K562 (cell line): ENCODE results near the gene PRSS23. TPM values are rescaled to one million over a fixed set of nuclear protein-coding genes. Genes with fewer than 3 reads are reported as not detected.

Experiments
- ATAC-seq: fragments of 200-7000 bp; cut with Tn5 transposase; 3 replicates; pipeline ENCODE4 v1.9.1; 2020; ENCODE audit warnings: moderate library complexity
- BruUV-seq: library from RNA; stranded (reverse); fragments of 400-500 nt; replicated peaks from 2 replicates; lab custom pipeline; 2021; lab: Mats Ljungman, UMichigan
- CTCF ChIA-PET: fragments of 300-600 bp; formaldehyde crosslinking; extraction: SDS; loops from one replicate; lab custom pipeline; 2021; ENCODE audit warnings: low intra/inter-chr PET ratio; lab: Yijun Ruan, JAX
- POLR2A ChIA-PET: fragments of 300-600, 350-650 bp; sonication (Branson Sonifier 250); formaldehyde crosslinking; extraction: SDS; loops from one replicate; lab custom pipeline; 2021; ENCODE audit warnings: antibody characterized with exemption, inconsistent platforms; lab: Yijun Ruan, JAX
- DNase-seq, 4 experiments: peaks; one replicate each; pipeline versions ENCODE4 v3.0.0 to v3.0.0-alpha.2; 2011 to 2018; ENCODE audit warnings: low spot score in 3 of 4, mixed read lengths in 3 of 4; ENCODE audit errors: extremely low read depth in 1 of 4
- FAIRE-seq: peaks from 2 replicates; lab custom pipeline; 2011; peaks lifted over from hg19 to GRCh38; lab: Jason Lieb, UNC
- H2AFZ ChIP-seq: 2 replicates; pipeline ENCODE4 v1.6.0; 2011; ENCODE audit warnings: low read depth, low read length, control low read depth, inconsistent platforms
- H3K27ac ChIP-seq: fragments of 200-600 bp; 3 replicates; pipeline ENCODE4 v1.8.0; 2011; ENCODE audit warnings: low read depth, mild to moderate bottlenecking, control low read depth, inconsistent platforms, low read length, moderate library complexity, mixed read lengths; ENCODE audit errors: extremely low read depth
- H3K27me3 ChIP-seq, 2 experiments: fragments of 300-600 bp in 1 of 2; 2 replicates in 1 of 2; 3 replicates in 1 of 2; pipeline versions ENCODE4 v1.6.0 to v1.8.0; 2011; ENCODE audit warnings: inconsistent platforms in 2 of 2, low read length in 2 of 2, mild to moderate bottlenecking in 1 of 2, mixed read lengths in 1 of 2, moderate library complexity in 1 of 2; ENCODE audit not compliant: control insufficient read depth in 2 of 2, insufficient read depth in 2 of 2
- H3K36me3 ChIP-seq: fragments of 300-600 bp; 3 replicates; pipeline ENCODE4 v1.8.0; 2011; ENCODE audit warnings: mild to moderate bottlenecking, low read length, inconsistent platforms; ENCODE audit not compliant: control insufficient read depth, insufficient read depth
- H3K4me1 ChIP-seq, 2 experiments: fragments of 200-600 bp in 1 of 2; replicated peaks in 1 of 2; 2 replicates in 1 of 2; 3 replicates in 1 of 2; pipeline versions ENCODE4 v1.5.1 to v1.8.0; 2011; ENCODE audit warnings: inconsistent platforms in 2 of 2, low read length in 2 of 2, mild to moderate bottlenecking in 1 of 2, mixed read lengths in 1 of 2, moderate library complexity in 1 of 2; ENCODE audit not compliant: control insufficient read depth in 2 of 2, insufficient read depth in 2 of 2
- H3K4me2 ChIP-seq: 2 replicates; pipeline ENCODE4 v1.6.1; 2011; ENCODE audit warnings: low read length, control low read depth, inconsistent platforms, mixed read lengths; ENCODE audit not compliant: insufficient read depth
- H3K4me3 ChIP-seq: fragments of 200-600 bp; sonication (generic), shearing (Covaris generic); 2 replicates; pipeline ENCODE4 v1.5.1; 2016; ENCODE audit warnings: control low read depth, inconsistent platforms
- H3K79me2 ChIP-seq: fragments of 200-600 bp; 3 replicates; pipeline ENCODE4 v1.8.0; 2011; ENCODE audit warnings: low read length, inconsistent platforms; ENCODE audit not compliant: control insufficient read depth, insufficient read depth
- H3K9ac ChIP-seq, 2 experiments: 2 replicates each; pipeline versions ENCODE4 v1.6.0 to v1.6.1; 2011; ENCODE audit warnings: low read depth in 2 of 2, low read length in 2 of 2, control low read depth in 1 of 2, inconsistent platforms in 1 of 2, mild to moderate bottlenecking in 1 of 2, mixed read lengths in 1 of 2; ENCODE audit not compliant: insufficient read depth in 1 of 2
- H3K9me1 ChIP-seq: one replicate; pipeline ENCODE4 v1.6.0; 2011; ENCODE audit warnings: inconsistent platforms, mild to moderate bottlenecking, low read length, moderate library complexity; ENCODE audit not compliant: control insufficient read depth, insufficient read depth
- H3K9me3 ChIP-seq: replicated peaks from 2 replicates; pipeline ENCODE4 v1.5.1; 2011; ENCODE audit warnings: low read depth, low read length, inconsistent platforms; ENCODE audit not compliant: control insufficient read depth, insufficient read depth
- H4K20me1 ChIP-seq: replicated peaks from 2 replicates; pipeline ENCODE4 v1.6.1; 2011; ENCODE audit warnings: low read length, inconsistent platforms, mixed read lengths; ENCODE audit not compliant: control insufficient read depth, insufficient read depth
- E2F6 ChIP-seq, 2 experiments: IDR thresholded peaks; 2 replicates each; pipeline ENCODE4 v1.6.1; 2011; ENCODE audit warnings: borderline replicate concordance in 1 of 2, control low read depth in 1 of 2, low read depth in 1 of 2, low read length in 1 of 2, mild to moderate bottlenecking in 1 of 2, mixed read lengths in 1 of 2, moderate library complexity in 1 of 2; ENCODE audit not compliant: insufficient read depth in 1 of 2, insufficient read length in 1 of 2, poor library complexity in 1 of 2, severe bottlenecking in 1 of 2; ENCODE audit errors: extremely low read depth in 1 of 2
- KDM5B ChIP-seq: fragments of 200-600 bp; sonication (generic); IDR thresholded peaks from 2 replicates; pipeline ENCODE4 v1.6.1; 2012; ENCODE audit warnings: low read depth, mild to moderate bottlenecking, moderate library complexity, low read length, control low read depth, inconsistent platforms; ENCODE audit not compliant: insufficient replicate concordance
- MEF2A ChIP-seq: IDR thresholded peaks from 2 replicates; pipeline ENCODE4 v1.6.1; 2011; ENCODE audit warnings: low read depth, mild to moderate bottlenecking, low read length, moderate library complexity; ENCODE audit not compliant: control insufficient read depth
- NFYB ChIP-seq: IDR thresholded peaks from 2 replicates; pipeline ENCODE4 v1.6.1; 2011; ENCODE audit warnings: mild to moderate bottlenecking, moderate library complexity; ENCODE audit not compliant: insufficient read length; ENCODE audit errors: extremely low read depth
- SLC30A9 ChIP-seq: fragments of 250-450 bp; sonication (Bioruptor Pico); IDR thresholded peaks from 2 replicates; pipeline ENCODE4 v1.8.0; 2022; ENCODE audit warnings: mild to moderate bottlenecking, moderate library complexity
- TCF7 ChIP-seq: sonication (generic); IDR thresholded peaks from 2 replicates; pipeline ENCODE4 v1.6.1; 2016; ENCODE audit warnings: antibody characterized with exemption, borderline replicate concordance
- U2AF2 ChIP-seq: fragments of 200-400 bp; formaldehyde crosslinking; optimal IDR thresholded peaks from 2 replicates; pipeline ENCODE3; 2017; ENCODE audit warnings: low read depth, mild to moderate bottlenecking, low read length
- ZNF324 ChIP-seq: fragments of 250-450 bp; sonication (Bioruptor Pico); IDR thresholded peaks from 2 replicates; pipeline ENCODE4 v1.4.0; 2020; ENCODE audit warnings: mild to moderate bottlenecking
- ZNF592 ChIP-seq: fragments of 450-650 bp; IDR thresholded peaks from 2 replicates; pipeline ENCODE4 v1.6.1; 2017; ENCODE audit warnings: antibody characterized with exemption, mild to moderate bottlenecking
- WGBS: fragments of 100-300 bp; shearing (Covaris generic); methylation state at CpG from one replicate; pipeline ENCODE4 v1.1.6; 2016; ENCODE audit warnings: low coverage, mixed read lengths; ENCODE audit not compliant: insufficient coverage; ENCODE audit errors: missing lambda C conversion rate; 5-methylcytosine and 5-hydroxymethylcytosine counted together
- in situ Hi-C: fragments of 300-500 bp; cut with MboI; formaldehyde crosslinking; loops from 4 replicates; pipeline ENCODE4 v1.15.0; 2018; ENCODE audit warnings: inconsistent platforms, mixed read lengths
- intact Hi-C: fragments of 100-400 bp; cut with micrococcal nuclease; formaldehyde crosslinking; loops from 2 replicates; pipeline ENCODE4 v1.14.2; 2022
- polyA plus RNA-seq, 8 experiments: library from polyadenylated mRNA; depleted of rRNA in 4 of 8; stranded (reverse) in 5 of 8; unstranded in 3 of 8; fragments of >200 nt; fragmentation: Nextera tagmentation in 2 of 8; fragmentation: Illumina TruSeq in 1 of 8; extraction: Ambion mirVana in 2 of 8; extraction: Trizol in 1 of 8; gene quantifications; 2 replicates each; pipeline versions ENCODE4 v1.2.1 to v1.2.3, GENCODE V29; 2011 to 2014; ENCODE audit warnings: inconsistent platforms in 1 of 8, missing spikeins in 1 of 8
- total RNA-seq, 7 experiments: library from RNA; depleted of rRNA in 6 of 7; stranded (reverse); fragments of >200 nt in 6 of 7; fragmentation: Illumina TruSeq in 2 of 7; extraction: Trizol in 2 of 7; gene quantifications; 2 replicates each; pipeline versions ENCODE4 v1.2.1 to v1.2.3, GENCODE V29; 2011 to 2021; ENCODE audit warnings: low replicate concordance in 1 of 7
- TF ChIP-seq, protein P1 (sequence below): fragments of 450-650 bp; IDR thresholded peaks from 2 replicates; pipeline ENCODE4 v1.6.1; 2016; ENCODE audit warnings: borderline replicate concordance

The PRSS23 gene
- total and polyA plus RNA-seq, 9 of the 15 experiments (the other 6 are each of a cell fraction or from before 2014, with no cell fraction given) = 0.04 to 0.51 (median 0.11) TPM; not detected in 2

- 0% methylated on average over 3 of the region's 3 CpGs for WGBS
- TF ChIP-seq, protein P1, sequence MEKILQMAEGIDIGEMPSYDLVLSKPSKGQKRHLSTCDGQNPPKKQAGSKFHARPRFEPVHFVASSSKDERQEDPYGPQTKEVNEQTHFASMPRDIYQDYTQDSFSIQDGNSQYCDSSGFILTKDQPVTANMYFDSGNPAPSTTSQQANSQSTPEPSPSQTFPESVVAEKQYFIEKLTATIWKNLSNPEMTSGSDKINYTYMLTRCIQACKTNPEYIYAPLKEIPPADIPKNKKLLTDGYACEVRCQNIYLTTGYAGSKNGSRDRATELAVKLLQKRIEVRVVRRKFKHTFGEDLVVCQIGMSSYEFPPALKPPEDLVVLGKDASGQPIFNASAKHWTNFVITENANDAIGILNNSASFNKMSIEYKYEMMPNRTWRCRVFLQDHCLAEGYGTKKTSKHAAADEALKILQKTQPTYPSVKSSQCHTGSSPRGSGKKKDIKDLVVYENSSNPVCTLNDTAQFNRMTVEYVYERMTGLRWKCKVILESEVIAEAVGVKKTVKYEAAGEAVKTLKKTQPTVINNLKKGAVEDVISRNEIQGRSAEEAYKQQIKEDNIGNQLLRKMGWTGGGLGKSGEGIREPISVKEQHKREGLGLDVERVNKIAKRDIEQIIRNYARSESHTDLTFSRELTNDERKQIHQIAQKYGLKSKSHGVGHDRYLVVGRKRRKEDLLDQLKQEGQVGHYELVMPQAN = no peak
- TF ChIP-seq MEF2A (no peak), NFYB (no peak), KDM5B (no peak), TCF7 (no peak), ZNF324 (CRISPR knock-in tag) (no peak), E2F6 (IDR thresholded peaks at IDR 0.05; ENCODE audit: borderline replicate concordance in 1 of 2, extremely low read depth in 1 of 2, insufficient read depth in 1 of 2, insufficient read length in 1 of 2, low read depth in 1 of 2, low read length in 1 of 2, poor library complexity in 1 of 2, severe bottlenecking in 1 of 2) (no peak), SLC30A9 (CRISPR knock-in tag) (no peak), U2AF2 (no peak), ZNF592 (no peak)
- Histone ChIP-seq H3K9ac (no peak overlapping the region), H3K9me3 (no peaks in the 10 kb centered on the region), H3K9me1 (no peaks in the 10 kb centered on the region), H4K20me1 (no peaks in the 10 kb centered on the region), H3K79me2 (no peaks in the 10 kb centered on the region), H3K4me2 (no peak overlapping the region), H3K27me3 (peaks cover 2 to 19% of the 10 kb centered on the region in 2 experiments; a peak in 4 of 5 replicates), H2AFZ (no peak overlapping the region), H3K4me3 (no peak overlapping the region), H3K4me1 (no peaks in the 10 kb centered on the region), H3K36me3 (no peaks in the 10 kb centered on the region), H3K27ac (no peak overlapping the region)
- no peak for ATAC-seq
- BruUV-seq = no TSS peak
- no peak for FAIRE-seq
- intact Hi-C loops (loop anchor here (5.0 kb wide), 2 partner anchors 457 to 957 kb away; partner anchors contain the start of gene CCDC83), in situ Hi-C loops (loop anchor here (5.0 kb wide), 1 partner anchor 357 kb away; no protein-coding TSS in a partner anchor)
- CTCF ChIA-PET = no interaction called here
- POLR2A ChIA-PET = no interaction called here
- no peak for DNase-seq
Observed at GRCh38 chr11:86814775-86815174, 14.4 kb downstream of the PRSS23 start.
